Astrocyte (in vitro differentiated cells and primary cell): ENCODE results near the gene CELF4.

Experiments used
- CTCF ChIP-seq: IDR thresholded peaks from 2 replicates; pipeline ENCODE4 v1.5.1; 2011; ENCODE audit warnings: low read depth, mild to moderate bottlenecking, inconsistent platforms, low read length, moderate library complexity; ENCODE audit not compliant: insufficient read depth
- EZH2 ChIP-seq: IDR thresholded peaks from 2 replicates; pipeline ENCODE4 v1.6.1; 2012; ENCODE audit warnings: mild to moderate bottlenecking, low read length, inconsistent platforms; ENCODE audit not compliant: insufficient read depth

- TF ChIP-seq CTCF (no peak), EZH2 (no peak)
Measured at GRCh38 chr18:37276111-37276890, 289.3 kb downstream of the CELF4 start.
